GM20431 (cell line): ENCODE data around the gene MS4A18.

Experiments used
- in situ Hi-C: fragments of 300-500 bp; cut with MseI, MboI; formaldehyde crosslinking; loops from one replicate; pipeline ENCODE4 v1.15.0; 2020; ENCODE audit warnings: low sequenced_read_pairs; ENCODE audit not compliant: unreplicated experiment

The MS4A18 gene

DNA sequence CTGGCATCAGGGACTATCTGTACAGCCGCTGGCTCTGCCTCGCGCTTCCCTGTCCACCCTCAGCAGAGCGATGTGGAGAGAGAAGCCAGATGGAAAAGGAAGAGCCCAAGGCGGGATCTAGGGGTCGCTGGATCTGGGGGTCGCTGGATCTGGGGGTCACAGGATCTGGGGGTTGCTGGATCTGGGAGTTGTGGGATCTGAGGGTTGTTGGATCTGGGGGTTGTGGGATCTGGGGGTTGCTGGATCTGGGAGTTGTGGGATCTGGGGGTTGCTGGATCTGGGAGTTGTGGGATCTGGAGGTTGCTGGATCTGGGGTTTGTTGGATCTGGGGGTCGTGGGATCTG, 58.6 kb downstream of the MS4A18 start:
- in situ Hi-C loops = no loop called here

DNA sequence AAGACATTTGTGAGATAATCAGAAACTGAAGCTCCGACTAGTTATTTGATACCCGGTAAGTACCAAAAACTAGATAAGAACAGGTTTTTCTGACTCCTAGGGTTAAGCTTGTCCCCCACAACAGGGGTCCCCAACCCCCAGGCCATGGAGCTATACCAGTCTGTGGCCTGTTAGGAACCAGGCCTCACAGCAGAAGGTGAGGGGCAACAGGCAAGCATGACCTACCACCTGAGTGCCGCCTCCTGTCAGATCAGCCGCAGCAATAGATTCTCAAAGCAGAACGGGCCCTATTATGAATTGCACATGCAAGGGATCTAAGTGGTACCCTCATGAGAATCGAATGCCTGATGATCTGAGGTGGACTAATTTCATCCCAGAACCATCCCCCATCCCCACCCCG, 59.4 kb downstream of the MS4A18 start:
- in situ Hi-C loops = no loop called here

DNA sequence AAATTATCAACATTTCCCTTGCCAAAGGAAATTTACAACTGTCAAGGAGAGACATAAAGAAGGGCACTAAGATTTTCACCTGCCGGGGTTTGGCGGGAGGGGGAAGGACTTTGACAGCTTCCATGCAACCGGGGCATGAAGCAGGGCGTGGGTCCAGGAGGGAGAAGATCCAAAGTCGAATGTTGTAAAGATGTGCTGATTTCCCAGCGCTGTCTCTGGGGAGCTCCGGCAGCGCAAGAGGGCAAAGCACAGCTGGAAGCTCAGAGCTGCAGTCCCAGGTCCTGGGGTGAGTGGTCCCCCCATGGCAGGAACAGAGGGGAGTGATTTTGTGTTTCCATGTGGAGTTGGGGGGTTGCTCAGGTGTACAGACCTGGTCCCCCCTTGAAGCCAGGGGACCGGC, 60.6 kb downstream of the MS4A18 start, which contains the start of gene MS4A10:
Gene MS4A10 (plus strand): TSS at position 198 of the 400 bp plus-strand sequence. CDS start 5,003 bp downstream, outside the sequence.
- in situ Hi-C loops = no loop called here

DNA sequence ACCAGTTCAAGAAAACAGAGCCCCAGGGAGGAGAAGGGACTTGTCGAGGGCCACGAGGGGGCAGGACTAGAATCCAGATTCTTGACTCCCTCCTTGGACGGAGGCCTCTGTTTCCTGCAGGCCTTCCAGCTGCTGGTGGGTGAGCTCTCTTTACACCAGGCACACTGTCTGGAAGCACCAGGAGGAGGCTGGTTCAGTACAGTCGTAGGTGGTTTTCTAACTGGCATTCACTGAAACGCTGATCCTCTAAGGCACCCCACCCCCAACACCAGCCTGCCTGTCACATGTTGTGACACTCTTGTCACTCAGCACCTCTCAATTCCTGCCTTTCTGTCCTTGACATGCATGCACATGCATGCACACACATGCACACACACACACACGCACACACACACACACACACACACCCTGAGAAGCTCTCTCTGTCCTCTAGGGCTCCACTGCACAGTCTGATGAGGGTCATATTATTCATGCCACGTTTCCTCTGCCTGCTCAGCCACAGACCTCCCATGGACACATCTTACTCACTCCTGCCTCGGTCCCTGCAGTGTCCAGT, 61.4 kb downstream of the MS4A18 start:
- in situ Hi-C loops = no loop called here

DNA sequence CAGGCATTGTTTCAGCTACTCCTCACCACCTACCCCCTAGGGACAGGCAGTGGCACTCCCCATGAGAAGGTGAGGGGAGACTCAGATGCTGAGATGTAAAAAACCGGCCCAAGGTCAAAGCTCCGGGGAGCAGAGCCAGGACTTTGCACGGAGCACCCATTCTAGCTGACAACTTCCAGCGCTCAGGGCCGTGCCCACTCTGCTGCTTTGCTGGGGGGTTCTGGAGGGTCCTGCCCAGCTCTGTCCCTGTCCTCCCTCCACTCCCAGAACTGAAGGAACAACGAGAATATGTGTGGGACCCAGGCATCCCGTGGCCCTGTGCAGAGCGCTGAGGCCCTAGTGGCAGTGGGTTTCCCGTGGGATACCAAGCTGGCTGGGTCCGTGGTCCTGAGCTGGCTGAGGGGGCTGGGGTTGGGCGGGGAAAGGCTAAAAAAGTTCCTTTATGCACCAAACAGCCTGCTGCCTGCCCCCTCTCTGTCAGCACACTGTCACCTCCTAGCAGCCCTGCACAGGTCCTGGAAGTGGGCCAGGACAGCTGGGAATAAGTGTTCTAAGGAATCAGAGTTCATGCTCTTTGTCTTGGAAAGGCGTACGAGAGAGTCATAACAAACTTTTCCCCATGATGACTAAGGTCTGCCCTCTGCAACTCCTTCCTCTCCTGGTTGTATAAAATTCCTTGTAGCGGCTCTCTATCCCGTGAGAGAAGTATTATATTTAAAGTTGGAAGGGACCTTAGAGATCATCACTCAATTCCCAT, 62.5 kb downstream of the MS4A18 start:
- in situ Hi-C loops = no loop called here

DNA sequence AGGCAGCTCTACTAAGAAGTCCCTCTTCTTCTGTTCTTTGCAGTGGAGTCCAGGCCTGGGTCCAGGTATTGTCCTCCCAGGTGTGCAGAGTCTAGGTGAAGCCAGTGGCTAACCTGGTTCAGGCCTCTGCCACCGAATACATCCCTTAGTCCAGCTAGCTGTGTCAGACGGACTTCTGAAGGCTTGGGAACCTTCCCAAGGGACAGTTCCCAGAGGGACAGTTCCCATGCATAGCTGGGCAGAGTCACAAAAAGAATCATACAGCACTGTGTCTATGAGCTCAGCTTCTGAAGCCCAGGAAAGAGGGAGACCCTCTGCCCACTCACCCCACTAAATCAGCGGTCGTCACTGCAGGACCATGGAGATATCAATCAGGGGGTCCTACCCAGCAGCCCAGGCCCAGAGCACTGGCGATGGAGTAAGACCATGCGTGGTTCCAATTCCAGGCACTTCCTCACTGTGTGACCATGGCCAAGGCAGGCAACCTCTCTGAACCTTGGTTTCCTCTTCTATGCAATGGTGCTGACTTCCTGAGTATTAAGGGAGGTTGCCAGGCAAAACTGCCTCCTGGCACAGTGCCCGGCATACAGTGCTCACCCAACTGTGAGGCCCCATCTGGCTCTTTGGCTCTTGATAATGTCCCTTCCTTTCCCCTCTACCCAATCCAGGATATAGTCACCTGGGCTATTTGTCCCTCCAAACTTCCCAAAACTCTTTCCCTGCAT, 64.0 kb downstream of the MS4A18 start:
- in situ Hi-C loops = no loop called here

DNA sequence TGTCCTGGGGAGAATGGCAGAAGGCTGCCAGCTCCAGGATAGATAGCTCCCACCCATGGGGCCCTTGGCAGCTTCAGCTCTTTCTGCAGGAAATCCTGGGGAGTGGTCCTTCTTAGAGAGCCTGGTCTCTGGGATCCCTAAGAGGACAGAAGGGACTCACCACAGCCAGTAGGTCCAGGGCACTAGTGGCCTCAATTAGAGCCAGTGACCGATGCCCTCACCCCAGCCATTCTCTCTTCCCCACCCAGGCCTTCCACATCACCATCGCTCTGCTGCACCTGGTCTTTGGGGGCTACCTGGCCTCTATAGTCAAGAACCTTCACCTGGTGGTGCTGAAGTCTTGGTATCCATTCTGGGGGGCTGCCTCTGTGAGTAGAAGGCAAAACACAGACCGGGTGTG, 66.2 kb downstream of the MS4A18 start:
- in situ Hi-C loops = no loop called here

DNA sequence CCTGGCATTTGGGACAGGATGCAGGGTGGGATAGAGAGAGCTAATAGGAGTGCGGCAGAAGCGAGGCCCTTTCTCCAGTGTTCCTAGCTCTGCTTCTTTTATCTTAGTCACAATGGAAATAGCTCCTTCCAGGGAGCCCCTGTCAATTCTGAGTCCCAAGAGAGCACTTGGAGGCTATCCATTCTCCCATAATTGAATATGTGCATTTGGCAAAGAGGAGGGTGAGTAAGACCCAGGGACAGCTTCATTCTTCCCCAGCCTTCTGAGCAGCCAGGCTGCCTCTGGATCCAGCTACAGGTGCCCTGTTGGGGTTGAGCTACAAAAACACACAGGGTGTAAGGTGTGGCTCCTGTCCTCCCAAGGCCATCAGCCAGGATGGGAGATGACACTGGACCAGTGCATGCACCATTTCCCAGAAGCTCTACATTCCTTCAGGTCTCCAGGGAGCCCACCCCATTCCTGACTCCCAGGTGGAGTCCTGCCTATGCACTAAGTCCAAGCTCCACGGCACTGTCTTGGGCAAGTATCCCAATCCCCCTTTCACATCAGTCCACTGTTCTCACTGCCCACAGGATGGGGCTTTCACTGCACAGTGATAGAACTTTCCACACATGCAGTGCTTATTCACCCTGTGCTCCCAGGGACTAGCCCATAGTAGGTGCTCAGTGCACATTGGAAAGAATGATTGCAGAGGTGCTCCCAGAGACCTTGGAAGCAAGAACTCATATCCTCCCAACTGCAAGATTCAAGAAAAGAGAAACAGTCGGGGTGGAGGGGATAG, 66.8 kb downstream of the MS4A18 start:
- in situ Hi-C loops = no loop called here

DNA sequence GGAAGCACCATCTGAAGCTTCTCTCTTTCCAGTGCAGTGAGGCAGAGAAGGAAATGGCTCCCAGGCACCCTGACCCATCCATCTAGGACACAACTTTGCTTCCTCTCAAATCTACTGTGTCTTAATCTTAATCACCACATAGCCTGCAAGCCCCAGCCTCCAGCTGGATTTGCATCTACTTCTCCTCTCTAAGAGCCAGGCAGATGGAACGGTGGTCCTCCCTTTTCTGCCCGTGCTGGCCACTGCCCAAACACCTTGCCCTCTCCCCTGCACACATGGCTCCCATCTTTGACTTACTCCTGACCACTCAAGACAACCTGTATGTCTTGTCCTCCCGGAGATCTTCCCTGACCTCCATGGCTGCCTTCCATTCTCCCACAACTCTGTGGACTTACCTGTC, 68.0 kb downstream of the MS4A18 start:
- in situ Hi-C loops = no loop called here
